HG03196 (cell line): ENCODE results near the gene RIT2.
"Not testable (repeated sequence)": the region's sequence is repeated elsewhere in the genome, so short reads cannot be mapped to it uniquely, and the experiment has no call there.

ENCODE experiments used
- ATAC-seq: cut with Tn5 transposase; IDR thresholded peaks from one replicate; pipeline ENCODE4 v1.9.1; 2021; ENCODE audit not compliant: unreplicated experiment

Gene RIT2

DNA sequence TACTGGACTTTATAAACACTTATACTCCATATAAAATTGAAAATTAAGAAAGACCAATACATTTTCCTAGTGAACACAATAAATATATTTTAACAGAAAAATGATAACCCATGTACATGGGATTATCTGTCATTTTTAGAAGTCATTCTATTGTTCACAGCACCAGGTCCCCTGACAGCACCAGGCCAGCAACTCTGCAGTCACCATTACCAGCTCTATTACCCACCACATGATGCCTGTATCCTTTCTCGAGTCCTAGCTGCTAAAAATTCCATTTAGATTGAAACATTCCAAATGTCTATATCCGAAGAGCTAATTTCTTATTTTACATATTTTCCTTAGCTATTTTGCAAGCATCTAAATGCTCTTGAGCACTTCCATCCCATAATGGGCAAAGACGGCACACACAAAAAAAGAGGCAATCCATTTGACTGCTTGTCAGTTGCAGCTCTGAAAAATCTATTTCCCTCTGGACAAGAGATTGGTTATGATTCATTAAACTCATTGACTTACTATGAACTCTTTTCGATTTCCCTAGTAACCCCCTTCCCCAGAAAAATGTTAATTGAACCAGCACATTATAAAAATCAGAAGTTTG lies 336.9 kb downstream of the RIT2 start:
- ATAC-seq = no peak

DNA sequence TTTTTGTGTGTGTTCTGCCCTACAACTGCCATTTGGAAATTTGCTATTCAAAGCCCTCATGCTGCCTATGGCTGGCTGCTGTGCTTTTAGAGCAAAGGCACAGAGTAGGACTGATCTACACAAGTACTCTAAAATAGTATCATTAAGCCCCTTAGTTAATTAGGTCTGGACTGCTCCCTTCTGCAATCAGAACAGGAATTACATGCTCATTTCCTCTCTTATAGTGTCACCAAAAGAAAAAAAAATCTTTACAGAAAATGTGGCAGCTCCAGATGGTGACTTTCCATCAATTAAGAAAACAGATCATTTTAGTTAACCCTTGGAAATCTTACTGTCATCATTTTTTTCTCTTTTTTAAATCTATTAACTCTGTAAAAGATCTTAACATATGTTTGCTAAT lies 337.5 kb downstream of the RIT2 start:
- ATAC-seq = no peak

DNA sequence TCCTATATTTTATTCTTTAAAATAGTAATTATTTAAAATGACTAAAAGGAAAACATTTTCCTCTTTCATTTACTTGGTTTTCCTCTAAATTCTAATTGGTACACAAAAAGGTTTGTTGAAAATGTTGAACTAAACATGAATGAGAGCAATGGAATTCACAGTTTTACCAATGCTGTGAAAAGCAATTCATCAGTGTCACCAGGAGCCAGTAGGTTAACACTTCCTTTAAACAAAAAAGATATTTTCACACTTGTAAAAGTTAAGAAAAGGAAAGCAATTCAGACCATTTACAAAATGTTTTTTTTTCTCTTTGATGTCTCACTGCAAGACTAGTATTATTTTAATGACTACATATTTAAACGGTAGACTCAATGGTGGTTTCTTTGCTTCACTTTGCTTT lies 341.6 kb downstream of the RIT2 start:
- ATAC-seq = no peak

DNA sequence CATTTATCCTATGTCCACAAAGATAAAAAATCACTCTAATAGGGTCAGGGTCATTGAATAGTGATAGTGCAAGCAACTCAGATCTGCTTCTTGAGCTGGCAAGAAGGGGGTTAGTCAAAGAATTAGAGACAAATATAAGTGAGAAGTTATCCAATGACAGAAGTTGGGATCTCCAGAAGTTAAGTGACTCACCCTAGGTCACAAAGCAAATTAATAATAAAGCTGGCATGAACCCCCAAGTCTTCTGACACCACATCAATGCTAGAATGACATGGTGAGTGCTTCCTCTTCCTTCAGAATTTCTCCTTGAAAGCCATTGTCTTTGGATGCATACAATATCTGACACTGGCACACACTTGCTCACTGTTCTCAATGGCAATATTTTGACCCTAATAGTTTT lies 343.5 kb downstream of the RIT2 start:
- no peak for ATAC-seq

DNA sequence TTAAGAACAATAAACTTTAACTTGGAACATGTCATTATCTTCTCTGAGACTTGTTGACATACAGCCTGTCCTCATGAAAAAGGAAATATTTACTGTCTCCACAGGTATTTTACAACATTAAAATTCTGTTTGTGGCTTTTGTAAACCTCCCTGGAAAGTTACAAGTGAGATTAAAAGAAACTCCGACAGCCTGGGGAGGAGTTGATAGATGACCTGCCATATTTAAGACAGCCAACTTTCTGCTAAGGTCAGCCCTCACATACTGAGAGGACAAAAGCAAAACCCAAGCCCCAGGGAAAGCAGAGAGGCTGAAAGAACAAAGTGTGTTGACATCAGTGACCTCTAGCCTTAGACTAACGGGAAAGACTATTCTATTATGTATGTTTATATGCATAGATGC lies 350.2 kb downstream of the RIT2 start:
- no peak for ATAC-seq

DNA sequence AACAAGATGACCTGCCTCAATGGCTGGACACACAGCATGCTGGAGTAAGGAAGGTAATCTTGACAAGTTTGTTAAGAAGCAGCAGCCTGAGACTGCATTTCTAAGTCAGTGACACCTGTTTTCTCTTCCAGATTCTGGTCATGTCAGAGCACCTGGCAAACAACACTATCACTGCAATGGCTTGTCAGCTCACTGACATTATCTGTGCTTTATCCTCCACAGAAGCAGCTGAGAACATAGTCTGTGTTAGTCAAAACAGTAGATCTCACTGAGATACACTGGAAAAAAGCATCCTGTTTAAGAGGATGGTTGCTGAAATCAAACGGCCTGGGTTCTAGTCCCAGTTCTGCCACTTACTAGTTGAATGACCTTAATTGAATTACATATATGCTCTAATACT lies 355.2 kb downstream of the RIT2 start:
- no peak for ATAC-seq

DNA sequence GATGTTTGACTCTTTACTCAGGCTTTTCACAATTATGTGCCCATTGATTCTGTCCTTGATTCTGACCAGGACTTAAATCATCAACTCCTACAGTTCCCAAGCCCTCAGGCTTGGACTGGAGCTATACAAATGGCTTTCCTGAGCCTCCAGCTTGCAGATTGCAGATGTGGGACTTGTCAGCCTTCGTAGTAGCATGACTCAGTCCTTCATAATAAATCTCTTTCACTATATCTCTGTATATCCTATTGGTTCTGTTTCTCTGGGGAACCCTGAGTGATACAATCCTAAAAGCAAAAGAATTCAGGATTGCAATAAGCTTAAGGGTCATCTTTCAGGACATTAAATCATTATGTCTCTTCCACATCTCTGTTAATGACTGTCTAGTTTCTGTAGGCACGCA lies 356.6 kb downstream of the RIT2 start:
- no peak for ATAC-seq

DNA sequence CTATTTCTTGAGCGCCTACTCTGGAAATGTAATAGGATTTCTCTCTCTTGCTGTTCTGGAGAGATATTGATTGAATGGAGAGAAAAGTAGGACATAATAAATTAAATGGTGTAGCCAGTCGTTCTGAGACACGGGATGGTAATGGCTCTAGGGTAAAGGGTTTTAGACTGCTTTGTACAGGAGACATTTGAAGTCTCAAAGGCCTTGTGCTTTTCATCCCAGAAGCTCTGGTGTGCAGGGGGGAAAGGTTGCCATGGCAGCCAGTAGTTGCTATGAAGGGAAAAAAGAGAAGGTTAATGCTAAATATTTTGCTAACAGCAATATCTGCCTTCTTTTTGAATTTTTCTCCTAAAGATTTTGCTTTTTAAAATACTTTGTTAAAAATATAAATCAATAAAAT lies 359.3 kb downstream of the RIT2 start:
- no peak for ATAC-seq

DNA sequence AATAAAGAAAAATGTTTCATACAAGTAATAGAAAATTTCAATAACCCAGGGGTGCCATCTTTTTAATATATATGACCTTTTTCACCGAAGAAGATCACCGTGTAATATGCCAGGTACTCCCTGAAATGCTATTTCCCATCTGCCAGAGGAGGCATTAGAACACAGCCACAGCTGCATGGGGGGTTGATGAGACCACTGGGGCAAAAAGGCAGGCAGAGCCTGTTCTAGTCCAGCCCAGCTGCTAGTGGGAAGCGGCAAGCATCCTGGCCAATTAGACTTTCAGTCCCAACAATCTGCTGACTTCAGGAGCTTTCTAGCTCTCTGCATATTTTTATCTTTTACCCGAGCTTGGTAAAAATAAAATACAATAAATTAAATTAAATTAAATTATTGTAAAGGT lies 362.6 kb downstream of the RIT2 start:
- no peak for ATAC-seq

DNA sequence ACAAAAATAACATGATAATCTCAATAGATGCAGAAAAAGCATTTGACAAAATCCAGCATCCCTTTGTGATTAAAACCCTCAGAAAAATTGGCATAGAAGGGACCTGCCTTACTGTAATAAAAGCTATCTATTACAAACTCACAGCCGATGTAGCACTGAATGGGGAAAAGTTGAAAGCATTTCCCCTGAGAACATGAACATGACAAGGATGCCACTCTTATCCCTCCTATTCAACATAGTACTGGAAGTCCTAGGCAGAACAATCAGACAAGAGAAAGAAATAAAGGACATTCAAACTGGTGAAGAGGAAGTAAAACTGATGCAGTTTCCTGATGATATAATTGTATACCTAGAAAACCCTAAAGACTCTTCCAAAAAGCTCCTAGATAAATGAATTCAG lies 368.7 kb downstream of the RIT2 start:
- no peak for ATAC-seq

DNA sequence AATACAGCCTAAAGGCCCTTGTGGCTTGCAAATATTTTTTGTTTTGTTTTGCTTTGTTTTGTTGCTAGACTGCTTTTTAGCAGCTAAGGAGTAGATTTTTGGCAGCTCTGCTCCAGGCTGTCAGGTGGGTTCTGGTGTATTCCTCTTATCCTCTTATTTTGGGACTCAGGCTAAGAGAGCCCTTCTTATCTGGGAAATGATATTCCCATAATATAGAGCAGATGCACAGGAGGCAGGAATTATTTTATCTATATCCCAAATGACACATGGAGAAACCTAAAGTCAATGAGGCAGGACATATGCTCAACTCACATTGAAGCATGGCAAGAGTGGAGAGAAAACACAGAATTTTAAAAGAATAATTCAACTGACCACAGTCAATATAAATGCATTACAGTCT lies 369.6 kb downstream of the RIT2 start:
- ATAC-seq = no peak

DNA sequence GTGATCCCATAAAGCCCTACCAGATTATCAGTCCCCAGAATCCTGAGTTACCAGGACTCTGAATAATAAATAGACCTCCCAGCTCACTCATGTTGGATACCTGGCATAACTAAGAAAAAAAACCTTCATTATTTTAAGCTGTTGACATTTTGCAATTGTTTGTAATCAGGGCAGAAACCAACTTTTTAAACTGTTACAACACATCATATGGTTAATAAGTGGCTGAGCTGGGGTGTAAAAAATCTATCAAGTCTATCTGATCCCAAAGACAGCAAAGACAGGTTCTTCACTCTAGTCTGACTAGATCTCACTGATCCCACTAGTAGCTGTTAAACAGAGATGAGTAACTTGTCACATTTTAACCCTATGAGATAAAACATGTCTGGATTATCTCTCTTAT lies 370.3 kb downstream of the RIT2 start:
- no peak for ATAC-seq

DNA sequence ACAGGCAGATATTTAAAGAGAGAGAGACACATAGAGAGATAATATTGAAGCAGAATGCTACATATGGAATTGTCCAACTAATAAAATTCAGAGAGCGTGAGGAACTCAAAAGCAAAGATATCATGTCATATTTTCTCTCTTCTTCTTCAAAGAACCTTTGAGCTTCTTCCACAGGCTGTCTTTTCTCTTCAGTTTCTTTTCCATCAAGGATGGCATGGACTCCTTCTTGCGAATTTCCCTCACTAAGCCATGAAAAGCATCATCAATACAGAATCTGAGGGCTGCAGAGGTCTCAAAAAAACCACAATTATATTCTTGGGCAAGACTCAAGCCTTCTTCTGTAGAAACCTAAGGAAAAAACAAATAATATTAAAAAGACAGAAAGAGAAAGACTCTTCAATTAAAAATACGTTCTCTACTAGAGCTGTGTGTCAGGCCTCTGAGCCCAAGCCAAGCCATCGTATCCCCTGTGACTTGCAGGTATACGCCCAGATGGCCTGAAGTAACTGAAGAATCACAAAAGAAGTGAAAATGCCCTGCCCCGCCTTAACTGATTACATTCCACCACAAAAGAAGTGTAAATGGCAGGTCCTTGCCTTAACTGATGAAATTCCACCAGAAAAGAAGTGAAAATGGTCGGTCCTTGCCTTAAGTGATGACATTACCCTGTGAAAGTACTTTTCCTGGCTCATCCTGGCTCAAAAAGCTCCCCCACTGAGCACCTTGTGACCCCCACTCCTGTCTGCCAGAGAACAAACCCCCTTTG lies 371.9 kb downstream of the RIT2 start:
- no peak for ATAC-seq

DNA sequence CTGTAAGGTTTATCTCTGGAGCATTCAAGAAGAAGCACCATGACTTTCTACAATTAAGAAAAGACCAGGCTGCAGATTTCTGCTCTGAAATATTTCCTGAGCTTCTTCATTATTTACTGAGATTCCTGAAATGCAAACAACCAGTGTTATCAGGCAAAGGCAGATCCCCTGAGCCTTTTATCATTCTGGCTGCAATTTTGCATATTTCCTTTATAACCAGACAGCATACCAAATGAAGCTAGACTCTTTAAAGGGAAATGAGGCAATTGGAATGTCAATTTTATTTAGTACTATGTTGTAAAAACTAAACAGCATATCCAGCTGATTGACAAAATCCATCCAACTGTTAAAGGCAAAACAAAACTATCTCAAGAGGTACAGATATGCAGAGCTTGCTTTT lies 372.5 kb downstream of the RIT2 start:
- ATAC-seq = no peak

DNA sequence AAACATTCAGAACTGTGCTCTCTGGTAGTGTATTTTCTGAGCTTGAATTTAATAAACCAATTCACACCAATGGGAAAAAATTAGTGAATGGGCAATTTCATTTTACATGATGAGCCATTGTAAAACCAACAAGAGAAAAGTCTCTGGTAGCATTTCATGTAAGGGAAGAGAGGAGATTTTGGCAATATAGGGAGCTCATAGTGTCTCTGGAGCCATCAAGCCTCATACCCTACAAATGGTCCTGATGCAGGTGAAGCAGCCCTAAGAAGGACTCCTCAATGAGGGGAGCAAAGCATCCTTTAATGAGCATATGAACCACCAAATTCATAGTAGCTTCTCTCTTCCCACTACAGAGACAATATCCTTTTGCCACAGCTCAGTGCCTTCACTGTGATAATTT lies 373.0 kb downstream of the RIT2 start:
- no peak for ATAC-seq

DNA sequence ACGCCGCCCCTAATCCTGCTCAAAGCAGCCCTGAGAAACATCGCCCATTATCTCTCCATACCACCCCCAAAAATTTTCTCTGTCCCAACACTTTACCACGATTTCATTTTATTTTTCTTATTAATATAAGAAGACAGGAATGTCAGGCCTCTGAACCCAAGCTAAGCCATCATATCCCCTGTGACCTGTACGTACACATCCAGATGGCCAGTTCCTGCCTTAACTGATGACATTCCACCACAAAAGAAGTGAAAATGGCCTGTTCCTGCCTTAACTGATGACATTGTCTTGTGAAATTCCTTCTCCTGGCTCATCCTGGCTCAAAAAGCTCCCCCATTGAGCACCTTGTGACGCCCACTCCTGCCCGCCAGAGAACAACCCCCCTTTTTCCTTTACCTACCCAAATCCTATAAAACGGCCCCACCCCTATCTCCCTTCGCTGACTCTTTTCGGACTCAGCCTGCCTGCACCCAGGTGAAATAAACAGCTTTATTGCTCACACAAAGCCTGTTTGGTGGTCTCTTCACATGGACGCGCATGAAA lies 373.6 kb downstream of the RIT2 start:
- not testable (repeated sequence) for ATAC-seq

DNA sequence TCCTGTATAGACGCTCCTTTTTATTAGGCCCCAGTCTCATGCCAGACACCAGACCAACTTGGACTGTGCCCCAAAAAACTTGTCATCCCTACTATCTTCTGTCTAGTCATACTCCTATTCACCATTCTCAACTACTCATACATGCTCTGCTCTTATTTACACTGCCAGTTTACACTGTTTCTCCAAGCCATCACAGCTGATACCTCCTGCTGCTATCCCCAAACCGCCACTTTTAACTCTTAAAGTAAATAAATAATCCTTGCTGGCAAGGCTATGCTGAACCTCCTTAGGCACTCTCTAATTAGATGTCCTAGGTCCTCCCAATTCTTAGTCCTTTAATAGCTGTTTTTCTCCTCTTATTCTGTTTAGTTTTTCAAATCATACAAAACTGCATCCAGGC lies 374.2 kb downstream of the RIT2 start:
- ATAC-seq = not testable (repeated sequence)

DNA sequence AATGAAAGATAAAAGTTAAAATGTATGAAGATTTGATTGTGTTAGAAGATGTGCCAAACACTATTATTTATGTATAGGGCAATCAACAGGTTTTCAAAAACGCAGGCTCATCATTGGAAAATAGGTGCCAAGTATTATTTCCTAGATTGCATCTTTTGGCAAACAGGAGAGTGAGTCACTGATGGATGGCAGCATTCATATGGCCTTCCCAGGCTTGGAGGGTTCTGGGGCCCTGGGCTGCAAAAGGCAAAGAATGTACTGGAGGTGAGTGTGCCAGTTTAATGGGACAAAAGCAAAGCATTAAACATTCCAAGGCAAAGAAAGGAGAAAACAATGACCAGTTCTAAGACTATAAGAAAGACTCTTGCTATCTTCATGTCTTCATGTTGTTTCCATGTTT lies 379.4 kb downstream of the RIT2 start:
- no peak for ATAC-seq

DNA sequence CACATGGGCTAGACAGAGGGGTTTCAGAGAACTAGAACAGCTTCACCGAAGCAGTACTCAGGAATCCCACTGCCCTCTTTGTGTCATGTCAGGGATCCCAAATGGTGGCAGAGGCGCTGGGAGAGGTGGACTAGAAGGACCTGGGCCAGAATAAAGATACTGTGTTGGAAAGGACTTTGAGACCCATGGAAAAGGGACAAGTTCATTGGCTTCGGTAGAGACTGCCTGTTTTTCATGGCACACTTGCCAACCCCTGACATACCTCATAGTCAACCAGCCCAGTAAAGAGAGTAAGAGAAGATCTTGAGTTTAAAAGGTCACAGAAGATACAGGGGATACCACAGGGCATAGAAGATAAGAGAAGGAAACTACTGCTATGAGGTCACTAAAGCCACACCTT lies 381.0 kb downstream of the RIT2 start:
- no peak for ATAC-seq

DNA sequence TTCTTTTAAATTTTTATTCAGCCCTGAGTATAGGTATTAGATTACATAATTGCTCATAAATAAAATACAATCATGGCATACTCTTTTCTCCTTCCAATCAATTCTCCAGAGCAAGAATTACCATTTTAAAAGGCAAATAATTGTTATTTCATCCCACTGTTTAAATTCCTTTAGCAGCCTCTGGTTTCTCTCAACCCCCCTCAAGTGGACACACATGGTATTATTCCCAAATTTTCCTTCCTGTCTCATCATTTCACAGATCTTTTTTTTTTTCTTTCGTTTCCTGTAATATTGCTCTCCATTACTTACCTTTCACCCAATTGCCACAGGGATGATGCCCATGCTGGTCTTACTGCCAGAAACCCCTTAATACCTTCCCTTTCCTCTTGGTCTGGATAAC lies 385.2 kb downstream of the RIT2 start:
- ATAC-seq = no peak

DNA sequence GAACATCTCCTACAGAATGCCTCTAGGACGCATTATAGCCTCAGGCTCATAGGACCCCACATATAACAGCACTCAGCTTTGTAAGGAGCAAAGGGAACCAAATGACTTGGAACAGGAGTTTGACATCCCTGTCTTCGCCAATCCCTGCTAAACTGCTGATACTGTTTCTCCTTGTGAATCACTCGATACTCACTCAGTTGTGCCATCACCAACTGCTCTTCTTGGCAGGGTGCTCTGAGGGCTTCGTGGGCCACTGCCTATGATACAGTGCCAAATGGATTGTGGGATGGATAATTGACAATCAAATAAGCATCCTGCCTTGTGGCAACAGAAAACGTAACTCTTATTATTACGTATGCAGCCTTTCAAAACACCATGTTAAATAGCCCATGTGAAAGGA lies 396.3 kb downstream of the RIT2 start:
- no peak for ATAC-seq

DNA sequence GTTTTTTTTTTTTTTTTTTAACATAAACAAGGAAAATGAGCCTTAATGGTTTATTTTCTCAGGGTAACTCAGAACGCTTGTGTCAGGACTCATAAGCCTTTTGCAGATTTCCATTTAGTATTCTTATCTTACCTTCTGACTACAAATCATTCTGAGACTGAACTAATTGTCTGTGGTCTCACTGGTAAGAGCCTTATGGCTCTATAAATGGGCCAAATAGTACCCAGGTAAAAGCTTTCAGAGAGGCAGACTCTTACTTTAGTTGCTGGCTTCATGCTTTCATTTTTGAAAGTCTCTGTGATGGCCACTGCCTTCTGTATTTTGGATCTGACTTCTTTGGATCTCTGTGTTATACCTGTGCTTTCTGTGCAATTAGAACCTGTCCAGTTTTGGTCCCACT lies 403.4 kb downstream of the RIT2 start:
- ATAC-seq = no peak

DNA sequence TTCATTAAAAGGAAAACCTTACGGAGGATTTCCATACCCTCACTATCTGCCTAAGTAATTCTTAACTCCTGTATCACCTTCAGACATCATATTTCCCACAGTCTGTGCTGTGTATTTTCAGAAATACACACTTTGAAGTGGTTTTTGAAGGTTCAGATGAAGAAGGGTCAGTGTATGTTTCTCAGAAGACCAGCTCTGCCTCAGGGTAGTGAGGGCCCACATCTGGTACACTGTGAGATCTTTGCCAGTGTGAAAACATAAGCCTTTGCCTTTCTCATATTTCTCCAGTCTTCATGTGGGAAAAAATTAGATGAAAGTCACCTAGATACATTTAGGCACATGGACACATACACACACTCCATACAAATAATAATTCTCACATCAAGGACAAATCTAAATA lies 408.4 kb downstream of the RIT2 start:
- ATAC-seq = no peak
